HEK293T (cell line): ENCODE measurements around the gene GATAD2A.
A peak's percentile ranks its signal among the peaks of the same experiment; 100 is the strongest.

Experiments used
- CTCF ChIA-PET: fragments of 350-600 bp; formaldehyde crosslinking; extraction: SDS; loops from one replicate; lab custom pipeline; 2021; ENCODE audit warnings: antibody characterized with exemption, inconsistent platforms; lab: Yijun Ruan, JAX
- POLR2A ChIA-PET: fragments of 350-600 bp; formaldehyde crosslinking; extraction: SDS; loops from one replicate; lab custom pipeline; 2020; ENCODE audit warnings: antibody characterized with exemption, inconsistent platforms; lab: Yijun Ruan, JAX
- DNase-seq: peaks from one replicate; pipeline ENCODE4 v3.0.0; 2012; ENCODE audit warnings: mixed read lengths; ENCODE audit errors: extremely low spot score
- ARNT ChIP-seq: fragments of 450-650 bp; IDR thresholded peaks from 2 replicates; pipeline ENCODE4 v1.6.1; 2017; ENCODE audit warnings: mild to moderate bottlenecking
- BHLHE40 ChIP-seq: fragments of 450-650 bp; IDR thresholded peaks from 2 replicates; pipeline ENCODE4 v1.6.1; 2016; ENCODE audit warnings: mild to moderate bottlenecking, moderate library complexity, borderline replicate concordance
- CTBP1 ChIP-seq: fragments of 450-650 bp; IDR thresholded peaks from 2 replicates; pipeline ENCODE4 v1.6.1; 2016; ENCODE audit warnings: borderline replicate concordance
- ELF4 ChIP-seq: fragments of 450-650 bp; IDR thresholded peaks from 2 replicates; pipeline ENCODE4 v1.6.1; 2017; ENCODE audit warnings: antibody characterized with exemption
- FOXA1 ChIP-seq: fragments of 450-650 bp; IDR thresholded peaks from 2 replicates; pipeline ENCODE4 v1.6.1; 2016; ENCODE audit warnings: mild to moderate bottlenecking
- FOXK2 ChIP-seq: fragments of 450-650 bp; IDR thresholded peaks from 2 replicates; pipeline ENCODE4 v1.6.1; 2016; ENCODE audit warnings: mild to moderate bottlenecking
- FOXM1 ChIP-seq: fragments of 450-650 bp; IDR thresholded peaks from 2 replicates; pipeline ENCODE4 v1.6.1; 2017; ENCODE audit warnings: mild to moderate bottlenecking, borderline replicate concordance
- HDGF ChIP-seq: fragments of 450-650 bp; IDR thresholded peaks from 2 replicates; pipeline ENCODE4 v1.6.1; 2017; ENCODE audit warnings: antibody characterized with exemption, borderline replicate concordance
- L3MBTL2 ChIP-seq: fragments of 450-650 bp; conservative IDR thresholded peaks from 2 replicates; pipeline ENCODE4 v1.6.1; 2016; ENCODE audit warnings: mild to moderate bottlenecking
- LEF1 ChIP-seq: fragments of 450-650 bp; IDR thresholded peaks from 2 replicates; pipeline ENCODE4 v1.6.1; 2017; ENCODE audit warnings: mild to moderate bottlenecking, borderline replicate concordance
- NFRKB ChIP-seq: fragments of 450-650 bp; IDR thresholded peaks from 2 replicates; pipeline ENCODE4 v1.6.1; 2016; ENCODE audit warnings: mild to moderate bottlenecking, moderate library complexity
- SP1 ChIP-seq: fragments of 450-650 bp; IDR thresholded peaks from 2 replicates; pipeline ENCODE4 v1.6.1; 2017
- SUZ12 ChIP-seq: fragments of 450-650 bp; IDR thresholded peaks from 2 replicates; pipeline ENCODE4 v1.6.1; 2016; ENCODE audit warnings: mild to moderate bottlenecking
- TARDBP ChIP-seq: fragments of 450-650 bp; IDR thresholded peaks from 2 replicates; pipeline ENCODE4 v1.6.1; 2016
- ZNF384 ChIP-seq: fragments of 450-650 bp; IDR thresholded peaks from 2 replicates; pipeline ENCODE4 v1.6.1; 2016
- TF ChIP-seq, protein P1 (sequence below): fragments of 450-650 bp; IDR thresholded peaks from 2 replicates; pipeline ENCODE4 v1.6.1; 2016

GATAD2A gene

DNA sequence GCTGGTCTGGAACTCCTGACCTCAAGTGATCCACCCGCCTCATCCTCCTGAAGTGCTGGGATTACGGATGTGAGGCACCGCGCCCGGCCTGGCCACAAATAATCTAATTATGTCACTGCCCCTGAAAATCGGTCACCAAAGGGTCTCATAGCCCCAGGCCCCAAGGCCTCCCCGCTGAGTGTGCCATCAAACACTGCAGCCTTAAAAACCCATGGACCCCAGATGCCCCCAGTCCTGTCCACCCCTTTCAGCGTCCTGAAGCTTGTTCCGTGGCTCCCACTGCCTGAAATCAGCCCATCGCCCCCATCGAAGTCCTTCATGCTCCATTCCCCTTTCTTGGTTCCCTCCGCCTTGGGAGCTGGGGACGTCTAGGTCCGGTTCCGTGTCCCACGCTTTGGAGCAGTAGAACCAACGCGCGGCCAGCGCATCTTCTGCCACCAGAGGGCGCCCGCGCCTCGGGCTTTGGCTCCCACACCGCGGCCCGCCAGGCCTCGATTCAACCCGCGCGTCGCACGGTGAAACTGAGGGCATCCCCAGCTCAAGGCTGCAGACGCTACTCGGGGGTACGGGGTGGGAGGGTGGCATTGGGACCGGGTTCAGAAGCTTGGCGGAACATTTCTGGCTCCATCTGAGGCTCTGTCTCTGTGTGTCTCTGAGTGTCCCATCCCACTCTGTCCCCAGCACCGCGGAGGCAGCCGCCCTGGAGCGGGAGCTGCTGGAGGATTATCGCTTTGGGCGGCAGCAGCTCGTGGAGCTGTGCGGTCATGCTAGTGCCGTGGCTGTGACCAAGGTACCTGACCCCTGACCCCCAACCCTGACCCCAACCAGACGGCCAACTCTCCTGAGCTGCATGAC, 126.7 kb downstream of the GATAD2A start:
- peak; percentile 82 for DNase-seq
- ChIA-PET CTCF (interaction anchor here (0.6 to 2.3 kb wide), 6 partner anchors 13 to 112 kb away, joined by 3 to 40 read pairs (median 6); no protein-coding TSS in a partner anchor), POLR2A (interaction anchor here (0.9 to 1.0 kb wide), 2 partner anchors 16 to 22 kb away, joined by 3 to 4 read pairs; partner anchors contain the start of genes NDUFA13 and TSSK6)
- TF ChIP-seq ZNF384 (no peak), NFRKB (no peak), FOXK2 (no peak), ELF4 (no peak), FOXA1 (no peak), HDGF (no peak)
- TF ChIP-seq, protein P1, sequence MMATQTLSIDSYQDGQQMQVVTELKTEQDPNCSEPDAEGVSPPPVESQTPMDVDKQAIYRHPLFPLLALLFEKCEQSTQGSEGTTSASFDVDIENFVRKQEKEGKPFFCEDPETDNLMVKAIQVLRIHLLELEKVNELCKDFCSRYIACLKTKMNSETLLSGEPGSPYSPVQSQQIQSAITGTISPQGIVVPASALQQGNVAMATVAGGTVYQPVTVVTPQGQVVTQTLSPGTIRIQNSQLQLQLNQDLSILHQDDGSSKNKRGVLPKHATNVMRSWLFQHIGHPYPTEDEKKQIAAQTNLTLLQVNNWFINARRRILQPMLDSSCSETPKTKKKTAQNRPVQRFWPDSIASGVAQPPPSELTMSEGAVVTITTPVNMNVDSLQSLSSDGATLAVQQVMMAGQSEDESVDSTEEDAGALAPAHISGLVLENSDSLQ = no peak

DNA sequence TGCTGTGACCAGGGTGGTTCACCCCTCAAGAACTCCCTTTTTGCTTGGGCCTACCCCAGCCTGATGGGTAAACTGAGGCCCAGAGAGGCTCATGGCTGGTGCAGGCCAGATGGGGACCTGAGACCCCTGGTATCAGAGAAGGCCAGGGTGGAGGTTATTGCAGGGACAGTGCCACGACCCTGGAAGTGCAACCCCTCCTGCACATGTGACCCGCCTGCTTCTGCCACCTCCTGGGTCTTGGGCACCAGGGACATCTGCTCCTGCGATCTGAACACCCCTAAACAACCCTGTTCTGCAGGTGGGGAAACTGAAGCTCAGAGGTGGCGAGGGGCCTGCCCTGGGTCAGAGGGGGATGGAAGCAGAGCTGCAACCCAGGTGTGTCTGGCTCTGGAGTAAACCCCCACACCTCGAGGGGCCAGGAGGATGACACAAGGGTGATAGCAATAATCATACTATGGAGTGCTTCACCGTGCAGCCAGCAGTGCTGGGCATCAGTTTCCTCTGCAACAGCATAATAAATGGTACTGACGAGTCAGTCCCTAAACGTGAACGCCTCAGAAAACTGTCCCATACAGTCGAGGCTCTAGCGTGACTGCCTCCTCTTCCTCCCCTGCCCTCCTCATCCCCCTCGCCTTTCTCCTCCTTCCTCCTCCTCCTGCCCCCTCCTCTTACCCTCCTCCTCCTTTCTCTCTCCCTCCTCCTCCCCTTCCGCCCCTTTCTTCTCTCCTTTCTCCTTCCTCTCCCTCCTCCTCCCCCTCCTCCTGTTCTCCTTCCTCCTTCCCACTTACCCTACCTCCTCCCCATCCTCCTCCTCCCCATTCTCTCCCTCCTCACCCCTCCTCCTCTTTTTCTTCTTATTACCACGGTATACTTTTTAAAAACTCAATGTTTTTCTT, 127.6 kb downstream of the GATAD2A start:
- CTCF ChIA-PET = interaction anchor here (0.7 to 2.3 kb wide), 3 partner anchors 20 to 111 kb away, joined by 3 to 40 read pairs (median 6); no protein-coding TSS in a partner anchor
- TF ChIP-seq, protein P1 = 0 out of 2 replicates have a peak, but pooled peaks have one; percentile 6
- no peak for TF ChIP-seq SUZ12
- POLR2A ChIA-PET = interaction anchor here (0.9 to 1.0 kb wide), 2 partner anchors 17 to 21 kb away, joined by 3 to 4 read pairs; partner anchors contain the start of genes NDUFA13 and TSSK6
- DNase-seq = no peak

GRCh38 chr19:19533841-19534240, 128.4 kb downstream of the GATAD2A start:
- POLR2A ChIA-PET = no interaction called here
- CTCF ChIA-PET = no interaction called here
- TF ChIP-seq SUZ12 (no peak), TARDBP (no peak)
- no peak for DNase-seq

GRCh38 chr19:19534556-19535265, 129.2 kb downstream of the GATAD2A start:
- no peak for TF ChIP-seq FOXM1
- no peak for TF ChIP-seq FOXK2
- no peak for TF ChIP-seq SUZ12
- no peak for TF ChIP-seq HDGF
- no peak for TF ChIP-seq NFRKB
- TF ChIP-seq SP1 = no peak
- CTCF ChIA-PET = interaction anchor here (0.7 kb wide), 1 partner anchor 16 kb away, joined by 3 read pairs; no protein-coding TSS in a partner anchor
- no peak for DNase-seq
- POLR2A ChIA-PET = no interaction called here

GRCh38 chr19:19535311-19536191, 130.1 kb downstream of the GATAD2A start:
- ChIA-PET POLR2A (no interaction called here), CTCF (interaction anchor here (0.7 kb wide), 1 partner anchor 15 kb away, joined by 3 read pairs; no protein-coding TSS in a partner anchor)
- no peak for TF ChIP-seq BHLHE40
- TF ChIP-seq FOXA1 = no peak
- no peak for TF ChIP-seq ARNT
- TF ChIP-seq, protein P1 = no peak
- TF ChIP-seq ELF4 = no peak
- no peak for TF ChIP-seq L3MBTL2
- no peak for TF ChIP-seq NFRKB
- TF ChIP-seq TARDBP = no peak
- no peak for TF ChIP-seq SP1
- no peak for TF ChIP-seq FOXK2
- TF ChIP-seq CTBP1 = no peak
- no peak for TF ChIP-seq HDGF
- TF ChIP-seq FOXM1 = no peak
- TF ChIP-seq ZNF384 = no peak
- TF ChIP-seq LEF1 = no peak
- no peak for TF ChIP-seq SUZ12
- no peak for DNase-seq
